Measurements from ENCODE around the gene ALDH1A1.

ALDH1A1 gene

GRCh38 chr9:72952914-72953313 lies at the start of gene ALDH1A1:
Gene ALDH1A1, minus strand, starts transcription at chr9:72953053. Its CDS starts 53 bp downstream, at chr9:72953000.
- DNase-seq (ENCODE audit: low read depth, low spot score) = no peak

GRCh38 chr9:73001860-73002259 lies 49.0 kb upstream of the ALDH1A1 start:
- DNase-seq (ENCODE audit: low read depth, low spot score) = no peak
- H3K27ac ChIP-seq = no peak overlapping the region

More at GRCh38 chr9:72952914-72953313, at the start of gene ALDH1A1:
- H3K27ac ChIP-seq = no peak within 1 kb of the TSS

DNA sequence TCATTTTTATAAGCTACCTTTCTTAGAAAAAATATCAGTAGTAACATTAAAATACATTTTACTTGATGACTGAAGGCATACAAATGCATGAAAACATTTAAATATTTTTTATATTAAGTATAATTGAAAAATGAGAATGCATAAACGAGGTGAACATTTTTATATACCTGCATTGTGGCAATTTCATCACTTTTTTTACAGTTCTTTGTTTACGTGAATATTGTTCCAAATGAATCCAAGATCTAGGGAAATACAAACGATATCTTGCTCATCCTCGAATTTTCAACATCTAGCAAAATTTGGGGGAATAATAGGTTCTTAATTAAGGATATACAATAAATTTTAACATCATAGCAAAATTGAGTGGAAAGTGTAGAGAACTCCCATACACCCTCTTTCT lies 45.5 kb upstream of the ALDH1A1 start:
- no peak overlapping the region for H3K27ac ChIP-seq
- no peak for DNase-seq (ENCODE audit: low read depth, low spot score)

- no peak for DNase-seq (ENCODE audit: low read depth, low spot score)
- H3K27ac ChIP-seq = no peak overlapping the region
These were observed 44.6 kb upstream of the ALDH1A1 start for GRCh38 chr9:72997387-72997995.

- H3K27ac ChIP-seq = no peak overlapping the region
These were observed 43.9 kb upstream of the ALDH1A1 start for GRCh38 chr9:72996684-72997314.

DNA sequence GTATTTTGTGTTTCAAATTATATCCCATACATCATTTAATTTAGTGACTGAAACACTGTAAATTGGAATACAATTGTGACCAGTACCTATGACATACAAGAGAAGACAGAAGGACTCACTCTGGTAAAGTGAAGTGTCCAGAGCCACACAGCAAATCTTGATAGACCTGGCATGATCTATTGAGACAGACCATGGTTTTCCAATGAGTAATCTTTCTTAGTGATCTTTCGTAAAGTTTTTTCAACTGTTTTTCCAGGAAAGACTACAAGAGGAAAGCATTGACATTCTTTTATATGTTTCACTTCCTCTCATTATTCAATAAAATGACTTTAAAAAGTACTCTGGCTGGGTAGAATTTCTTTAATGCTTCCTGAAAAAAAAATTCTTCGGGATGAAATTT lies 43.3 kb upstream of the ALDH1A1 start:
- no peak overlapping the region for H3K27ac ChIP-seq
- no peak for DNase-seq (ENCODE audit: low read depth, low spot score)

More at GRCh38 chr9:72996684-72997314, 43.9 kb upstream of the ALDH1A1 start:
- DNase-seq (ENCODE audit: low read depth, low spot score) = no peak

GRCh38 chr9:72995131-72996024 lies 42.5 kb upstream of the ALDH1A1 start:
- H3K27ac ChIP-seq = no peak overlapping the region
- DNase-seq (ENCODE audit: low read depth, low spot score) = no peak

DNA sequence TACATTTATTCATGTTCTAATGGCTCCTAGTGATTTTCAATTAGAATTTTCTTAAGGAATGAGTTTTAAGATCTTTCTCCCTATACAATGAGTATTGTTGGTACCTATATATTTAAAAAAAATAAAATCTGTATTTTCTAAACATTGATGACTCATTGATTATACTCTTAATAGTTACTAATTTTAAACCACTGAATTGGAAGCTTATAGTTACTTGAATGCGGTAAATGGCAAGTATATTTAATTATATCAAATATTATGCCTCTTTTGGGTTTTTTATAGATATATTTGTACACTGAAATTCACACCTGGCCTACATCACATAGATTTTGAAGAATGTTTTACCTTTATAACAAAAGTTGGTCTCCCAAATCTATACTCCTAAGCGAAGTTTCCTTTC lies 38.9 kb upstream of the ALDH1A1 start:
- no peak overlapping the region for H3K27ac ChIP-seq
- no peak for DNase-seq (ENCODE audit: low read depth, low spot score)

DNA sequence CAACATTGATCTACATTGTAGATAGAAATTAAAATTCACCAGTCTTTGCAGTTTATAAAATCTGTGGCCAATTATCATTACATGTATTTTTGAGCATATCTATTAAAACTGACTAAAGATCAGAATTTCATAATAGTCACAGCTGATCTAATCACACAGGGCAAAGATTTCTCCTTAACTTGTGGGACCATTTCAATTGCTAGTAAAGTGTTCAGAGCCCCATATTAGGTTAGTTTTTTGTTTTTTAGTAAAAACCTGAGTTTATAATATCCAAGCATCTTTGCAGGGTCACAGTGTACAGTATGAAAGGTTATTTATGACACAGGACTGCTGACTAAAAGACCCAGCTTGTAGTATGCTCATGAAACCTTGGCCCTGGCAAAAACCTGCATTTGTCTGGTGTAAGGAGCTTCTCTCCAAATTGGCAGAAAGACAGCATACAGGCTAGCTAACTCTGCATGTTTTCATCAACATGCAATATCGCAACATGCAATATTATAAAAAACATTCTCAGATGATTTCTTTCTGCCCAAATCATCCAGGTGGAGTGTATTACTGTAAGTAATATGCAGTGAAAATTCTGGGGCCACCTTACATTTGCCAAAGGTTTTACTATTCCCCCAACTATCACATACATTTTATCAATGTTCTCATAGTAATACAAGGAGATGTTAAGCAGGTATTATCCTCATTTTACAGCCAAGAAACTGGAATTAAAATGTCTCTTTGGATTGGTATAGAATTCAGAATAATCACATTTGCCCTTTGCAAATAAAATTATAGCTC lies 37.7 kb upstream of the ALDH1A1 start:
- no peak for DNase-seq (ENCODE audit: low read depth, low spot score)
- no peak overlapping the region for H3K27ac ChIP-seq

GRCh38 chr9:72986522-72987116 lies 33.8 kb upstream of the ALDH1A1 start:
- DNase-seq (ENCODE audit: low read depth, low spot score) = no peak
- H3K27ac ChIP-seq = peak overlapping the region; percentile 81

DNA sequence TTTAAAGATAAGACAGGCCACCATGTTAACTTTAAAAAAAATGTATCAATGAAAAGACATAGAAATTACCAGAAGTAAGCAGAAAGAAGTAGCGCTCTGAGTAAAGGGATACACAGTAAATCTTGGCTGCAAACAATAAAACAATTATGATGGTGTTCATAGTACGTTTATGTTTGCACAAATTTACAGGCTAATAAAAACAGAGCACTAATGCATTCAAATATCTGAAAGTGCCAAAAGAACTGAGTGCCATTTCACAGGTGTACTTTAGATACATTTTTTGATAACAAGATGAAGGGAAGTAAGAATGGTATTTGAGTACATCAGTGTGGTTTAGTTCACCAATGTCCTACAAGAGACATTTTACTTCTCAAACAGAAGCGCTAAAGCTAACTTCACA lies 32.9 kb upstream of the ALDH1A1 start:
- DNase-seq (ENCODE audit: low read depth, low spot score) = no peak
- no peak overlapping the region for H3K27ac ChIP-seq

- no peak for DNase-seq (ENCODE audit: low read depth, low spot score)
- H3K27ac ChIP-seq = no peak overlapping the region
These were observed 32.1 kb upstream of the ALDH1A1 start for GRCh38 chr9:72984991-72985390.

DNA sequence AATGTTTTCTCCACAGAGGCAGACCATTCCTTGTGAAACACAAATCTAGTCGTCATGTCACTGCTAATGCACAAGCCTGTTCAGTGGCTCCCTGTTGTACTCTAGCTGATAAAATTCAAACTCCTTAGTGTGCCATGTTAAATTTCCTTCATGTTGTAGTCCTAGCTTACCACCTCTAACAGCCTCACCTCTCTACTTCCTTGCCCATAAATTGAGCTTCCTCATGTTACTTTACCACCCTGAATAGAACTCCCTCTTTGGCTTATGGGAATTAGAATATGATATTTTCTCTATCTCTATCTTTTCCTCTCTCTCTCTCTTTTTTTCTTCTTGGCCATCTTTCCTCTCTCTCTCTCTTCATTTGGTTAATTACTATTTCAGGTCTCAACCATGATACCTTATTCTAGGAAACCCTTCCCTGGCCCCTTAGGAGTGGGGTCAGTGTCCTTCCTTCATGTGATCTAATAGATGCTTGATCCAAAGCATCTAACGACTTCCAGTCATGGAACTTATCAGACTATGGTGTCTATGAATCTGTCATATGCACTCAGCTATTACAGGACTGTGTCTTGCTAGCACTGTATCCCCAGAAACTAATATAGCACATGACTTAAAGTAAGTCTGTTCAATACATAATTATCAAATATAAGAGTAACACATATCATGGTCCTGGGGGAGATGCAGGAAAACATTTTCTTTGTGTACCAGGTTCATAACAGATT lies 31.5 kb upstream of the ALDH1A1 start:
- no peak for DNase-seq (ENCODE audit: low read depth, low spot score)

DNA sequence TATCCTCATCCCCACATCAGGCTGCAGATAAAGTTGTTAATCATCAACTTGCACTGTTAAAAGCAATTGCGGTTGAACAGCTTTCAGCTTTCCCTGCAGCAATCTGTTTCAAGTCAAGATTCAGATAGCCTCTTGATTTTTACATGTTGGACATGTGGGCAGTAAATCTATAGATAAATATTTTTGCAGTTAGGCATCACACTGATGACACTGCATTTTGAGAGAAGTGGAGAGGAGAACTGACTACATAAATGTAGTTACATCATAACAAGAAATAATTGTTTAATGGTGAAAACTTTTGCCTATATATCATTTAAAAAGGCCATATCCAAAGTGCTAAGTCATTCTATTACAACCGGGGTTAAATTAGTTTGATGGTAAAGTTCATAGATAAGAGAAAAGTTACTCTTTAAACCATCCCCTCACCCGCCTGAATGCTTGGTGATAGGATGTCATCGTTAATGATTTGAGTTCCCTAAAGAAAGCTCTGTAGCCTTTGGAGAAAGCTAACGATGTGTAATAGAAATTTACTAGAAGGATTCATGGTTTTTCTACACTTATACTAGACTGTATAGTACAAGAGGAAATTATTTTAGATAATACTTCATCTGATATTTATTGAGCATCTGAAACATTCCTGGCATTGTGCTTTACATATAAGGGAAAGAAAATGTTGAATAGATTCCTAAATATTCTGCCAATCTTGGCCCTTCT lies 30.8 kb upstream of the ALDH1A1 start:
- no peak for DNase-seq (ENCODE audit: low read depth, low spot score)
- no peak overlapping the region for H3K27ac ChIP-seq

More for the DNA sequence above, 31.5 kb upstream of the ALDH1A1 start:
- H3K27ac ChIP-seq = no peak overlapping the region

DNA sequence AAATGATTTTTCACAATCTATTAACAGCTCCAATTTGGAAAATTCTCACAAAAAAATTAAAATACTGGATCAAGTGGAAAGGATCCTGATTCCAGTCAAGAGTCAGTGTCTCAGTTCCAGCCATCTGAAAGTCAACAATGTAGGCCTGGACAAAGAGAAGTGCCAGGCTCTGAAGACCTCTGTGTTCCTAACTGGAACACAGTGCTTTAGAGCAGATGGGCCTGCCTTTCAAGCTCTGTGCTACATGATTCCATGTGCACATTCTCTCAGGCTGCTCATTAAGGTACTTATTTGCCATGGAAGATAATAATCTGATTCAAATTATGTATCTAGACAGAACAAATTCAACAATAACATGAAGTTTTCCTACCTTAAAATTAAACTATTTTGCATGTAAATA lies 30.2 kb upstream of the ALDH1A1 start:
- no peak overlapping the region for H3K27ac ChIP-seq
- no peak for DNase-seq (ENCODE audit: low read depth, low spot score)

- H3K27ac ChIP-seq = no peak overlapping the region
- no peak for DNase-seq (ENCODE audit: low read depth, low spot score)
These were observed 29.4 kb upstream of the ALDH1A1 start for GRCh38 chr9:72982146-72982799.

- no peak for DNase-seq (ENCODE audit: low read depth, low spot score)
- no peak overlapping the region for H3K27ac ChIP-seq
These were observed 28.6 kb upstream of the ALDH1A1 start for GRCh38 chr9:72981433-72981832.

DNA sequence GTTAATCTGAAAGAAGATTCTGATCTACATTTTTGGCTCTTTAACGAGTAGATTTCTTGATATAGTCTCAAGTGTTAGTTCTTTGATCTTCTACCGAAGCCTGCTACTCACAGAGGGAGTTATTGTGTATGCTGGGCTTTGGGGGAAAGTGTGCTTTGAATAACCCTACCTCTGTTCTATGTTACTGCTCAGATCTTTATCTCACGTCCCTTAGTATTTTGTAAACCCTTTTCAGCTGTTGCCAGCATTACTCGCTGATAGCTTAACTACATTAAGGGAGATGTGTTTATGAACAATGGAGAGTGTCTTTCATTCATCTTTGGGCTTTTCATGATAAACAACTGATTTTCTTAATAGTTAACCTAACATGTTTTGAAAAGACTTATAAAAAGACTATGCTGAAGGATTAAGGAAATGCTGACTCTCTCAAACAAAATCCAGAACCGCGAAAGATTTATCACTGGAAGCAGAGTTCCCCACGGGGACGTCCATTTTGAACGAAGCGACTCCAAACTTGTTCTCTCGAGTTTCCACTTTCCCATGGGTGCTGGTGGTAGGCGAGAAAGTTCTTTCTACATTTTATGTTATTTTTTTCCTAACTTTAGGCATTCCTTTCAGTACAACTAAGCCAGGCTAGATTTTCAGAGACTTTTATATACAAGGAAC lies 27.9 kb upstream of the ALDH1A1 start:
- no peak overlapping the region for H3K27ac ChIP-seq
- no peak for DNase-seq (ENCODE audit: low read depth, low spot score)

Data from epithelial cell of prostate (primary cell).